DMS114 treated with DMSO at 0.1 percent for 48 hours (cell line): ENCODE data around the gene SLC49A3.
A peak's percentile ranks its signal among the peaks of the same experiment; 100 is the strongest.
"Not testable (repeated sequence)": the region's sequence is repeated elsewhere in the genome, so short reads cannot be mapped to it uniquely, and the experiment has no call there.

ENCODE experiments used
- DNase-seq: peaks from one replicate; lab custom pipeline; 2025; ENCODE audit not compliant: unreplicated experiment; lab: John Stamatoyannopoulos, UW

Gene SLC49A3

DNA sequence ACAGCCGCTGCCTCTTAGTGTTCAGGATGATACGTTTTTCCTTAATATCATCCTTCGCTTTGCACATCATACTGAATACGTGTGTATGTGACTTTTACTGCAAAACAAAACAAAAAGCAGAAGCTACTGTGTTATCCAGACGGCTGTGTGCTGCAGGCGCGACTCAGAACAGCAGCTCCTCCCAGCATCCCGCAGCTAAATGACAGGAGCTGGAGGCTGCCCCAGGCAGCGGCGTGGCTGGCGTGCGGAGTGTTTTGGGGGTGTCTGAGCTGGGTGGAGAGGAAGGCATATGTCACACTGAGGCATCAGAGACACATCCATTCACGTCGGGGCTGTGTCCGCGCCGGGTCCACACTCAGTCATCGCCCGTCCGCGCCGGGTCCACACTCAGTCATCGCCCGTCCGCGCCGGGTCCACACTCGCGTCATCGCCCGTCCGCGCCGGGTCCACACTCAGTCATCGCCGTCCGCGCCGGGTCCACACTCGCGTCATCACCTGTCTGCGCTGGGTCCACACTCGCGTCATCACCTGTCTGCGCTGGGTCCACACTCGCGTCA is 33.3 kb upstream of the SLC49A3 start:
- DNase-seq = no peak

DNA sequence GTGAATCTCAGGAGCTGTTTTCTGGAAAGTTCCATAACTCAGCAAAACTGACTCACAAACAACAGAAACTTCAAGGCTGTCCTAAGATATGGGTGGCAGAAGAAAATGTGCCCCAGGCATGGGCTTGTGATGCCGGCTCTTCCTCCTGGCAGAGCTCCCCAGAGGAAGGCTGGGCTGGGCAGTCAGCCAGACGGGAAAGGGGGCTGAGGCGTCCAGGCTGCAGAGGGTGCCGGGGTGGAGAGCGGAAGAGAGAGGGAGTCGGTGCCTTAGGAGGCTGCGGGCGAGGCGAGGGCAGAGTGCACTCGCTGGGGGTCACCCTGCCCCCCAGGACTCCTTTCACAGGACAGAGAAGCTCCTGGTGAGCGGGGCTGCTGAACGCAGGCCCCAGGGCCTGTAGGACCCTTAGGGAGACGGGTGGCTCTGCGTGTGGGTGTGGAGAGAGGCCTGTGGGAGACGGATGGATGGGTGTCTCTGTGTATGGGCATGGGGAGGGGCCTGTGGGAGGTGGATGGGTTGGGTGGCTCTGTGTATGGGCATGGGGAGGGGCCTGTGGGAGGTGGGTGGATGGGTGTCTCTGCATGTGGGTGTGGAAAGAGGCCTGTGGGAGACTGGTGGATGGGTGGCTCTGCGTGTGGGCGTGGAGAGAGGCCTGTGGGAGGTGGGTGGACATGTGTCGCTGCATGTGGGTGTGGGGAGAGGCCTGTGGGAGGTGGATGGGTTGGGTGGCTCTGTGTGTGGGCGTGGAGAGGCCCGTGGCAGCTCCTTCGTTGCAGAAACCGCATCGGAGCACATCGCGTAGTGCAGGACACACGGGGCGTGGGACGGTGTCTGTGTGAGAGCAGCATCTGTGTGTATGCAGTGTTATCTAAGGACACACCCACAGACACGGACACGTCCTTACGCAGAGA is 32.6 kb upstream of the SLC49A3 start:
- no peak for DNase-seq

DNA sequence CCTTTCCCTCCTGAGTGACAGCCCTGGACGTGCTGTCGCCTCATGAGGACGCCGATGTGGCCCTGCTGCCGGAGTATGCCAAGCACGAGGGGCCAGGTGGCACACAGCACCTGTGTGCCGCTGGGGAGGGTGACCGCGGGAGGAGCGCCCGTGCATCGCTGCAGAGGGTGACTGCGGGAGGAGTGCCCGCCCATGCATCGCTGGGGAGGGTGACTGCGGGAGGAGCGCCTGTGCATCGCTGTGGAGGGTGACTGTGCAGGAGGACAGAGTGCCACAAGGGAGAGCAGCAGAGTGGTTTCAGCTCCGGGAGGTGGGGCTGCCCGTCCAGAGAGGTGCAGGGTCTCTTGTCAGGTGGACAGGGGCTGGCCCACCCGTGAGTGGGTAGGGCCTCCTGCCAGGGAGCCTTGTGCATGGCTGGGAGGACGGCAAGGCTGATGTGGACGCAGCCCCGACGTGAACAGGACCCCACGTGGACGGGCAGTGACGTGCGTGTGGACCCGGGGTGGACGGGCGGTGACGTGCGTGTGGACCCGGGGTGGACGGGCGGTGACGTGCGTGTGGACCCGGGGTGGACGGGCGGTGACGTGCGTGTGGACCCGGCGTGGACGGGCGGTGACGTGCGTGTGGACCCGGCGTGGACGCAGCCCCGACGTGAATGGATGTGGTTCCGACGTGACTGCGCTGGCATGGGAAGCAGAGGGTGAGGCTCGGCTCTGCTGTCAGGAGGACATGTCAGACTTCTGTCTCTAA is 31.3 kb upstream of the SLC49A3 start:
- no peak for DNase-seq

DNA sequence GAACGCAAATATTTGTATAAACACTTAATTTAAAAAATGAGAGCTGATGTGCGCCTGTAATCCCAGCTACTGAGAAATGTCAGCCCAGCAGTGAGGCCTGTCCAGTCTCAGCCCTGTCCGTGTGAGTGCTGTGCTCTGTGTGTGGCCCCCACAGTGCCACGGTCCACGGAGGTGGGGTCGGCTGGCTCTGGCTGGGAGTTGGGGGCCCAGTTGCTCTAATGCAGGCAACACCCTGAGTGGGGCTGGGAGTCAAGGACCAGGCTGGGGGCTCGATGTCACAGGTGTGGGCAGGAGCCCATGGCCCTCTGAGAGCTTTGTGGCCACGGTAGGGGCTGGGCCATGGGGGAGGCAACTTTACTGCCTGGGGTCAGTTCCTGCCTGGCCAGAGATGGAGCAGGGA is 29.5 kb upstream of the SLC49A3 start:
- DNase-seq = no peak

DNA sequence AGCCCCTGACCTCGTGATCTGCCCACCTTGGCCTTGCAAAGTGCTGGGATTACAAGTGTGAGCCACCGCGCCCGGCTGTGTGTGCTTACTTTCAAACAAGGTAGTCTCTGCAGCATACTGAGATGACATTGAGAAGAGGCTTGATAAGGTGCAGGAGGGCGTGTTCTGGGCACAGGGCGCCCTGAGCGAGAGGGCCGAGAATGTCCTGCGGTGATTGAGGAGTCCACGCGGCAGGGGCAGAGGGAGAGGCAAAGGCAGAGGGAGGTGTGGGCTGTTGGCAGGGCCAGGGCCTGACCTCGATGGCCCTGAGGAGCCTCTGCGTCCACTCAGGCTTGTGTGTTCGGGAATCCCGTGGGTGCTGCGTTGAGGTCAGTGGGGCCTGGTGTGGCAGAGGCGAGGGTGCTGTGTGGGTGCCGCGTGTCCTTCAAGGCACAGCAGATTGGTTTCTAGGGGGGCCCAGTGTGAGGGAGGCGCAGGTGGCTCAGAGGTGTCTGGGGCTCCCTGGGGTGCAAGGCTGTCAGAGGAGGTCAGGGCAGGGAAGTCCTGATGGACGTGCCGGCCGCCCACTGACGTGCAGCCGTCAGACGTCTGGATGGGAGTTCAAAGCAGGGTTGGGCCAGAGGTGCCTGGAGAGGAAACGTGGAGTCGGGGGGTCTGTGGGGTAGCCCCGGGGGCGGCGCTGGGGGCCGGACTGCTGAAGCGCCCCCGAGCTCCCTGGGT is 28.8 kb upstream of the SLC49A3 start:
- DNase-seq = no peak

DNA sequence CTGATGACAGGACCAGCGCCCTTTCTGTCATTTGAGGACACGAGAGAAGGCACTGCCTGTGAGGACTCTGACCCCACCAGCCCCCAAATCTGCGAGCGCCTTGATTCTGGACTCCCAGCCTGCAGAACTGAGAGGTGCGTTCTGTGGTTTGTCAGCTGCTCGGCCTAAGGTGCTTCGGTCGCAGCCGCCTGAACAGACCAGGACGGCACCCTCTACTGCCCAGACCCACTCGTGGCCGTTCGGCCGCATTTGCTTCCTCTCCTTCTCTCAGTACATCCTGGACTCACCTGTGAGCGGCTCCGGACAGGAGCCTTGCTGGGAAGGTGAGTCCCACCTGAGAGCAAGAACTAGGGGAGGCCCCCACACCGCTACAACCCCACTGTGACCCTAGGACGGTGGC is 25.1 kb upstream of the SLC49A3 start:
- DNase-seq = no peak

DNA sequence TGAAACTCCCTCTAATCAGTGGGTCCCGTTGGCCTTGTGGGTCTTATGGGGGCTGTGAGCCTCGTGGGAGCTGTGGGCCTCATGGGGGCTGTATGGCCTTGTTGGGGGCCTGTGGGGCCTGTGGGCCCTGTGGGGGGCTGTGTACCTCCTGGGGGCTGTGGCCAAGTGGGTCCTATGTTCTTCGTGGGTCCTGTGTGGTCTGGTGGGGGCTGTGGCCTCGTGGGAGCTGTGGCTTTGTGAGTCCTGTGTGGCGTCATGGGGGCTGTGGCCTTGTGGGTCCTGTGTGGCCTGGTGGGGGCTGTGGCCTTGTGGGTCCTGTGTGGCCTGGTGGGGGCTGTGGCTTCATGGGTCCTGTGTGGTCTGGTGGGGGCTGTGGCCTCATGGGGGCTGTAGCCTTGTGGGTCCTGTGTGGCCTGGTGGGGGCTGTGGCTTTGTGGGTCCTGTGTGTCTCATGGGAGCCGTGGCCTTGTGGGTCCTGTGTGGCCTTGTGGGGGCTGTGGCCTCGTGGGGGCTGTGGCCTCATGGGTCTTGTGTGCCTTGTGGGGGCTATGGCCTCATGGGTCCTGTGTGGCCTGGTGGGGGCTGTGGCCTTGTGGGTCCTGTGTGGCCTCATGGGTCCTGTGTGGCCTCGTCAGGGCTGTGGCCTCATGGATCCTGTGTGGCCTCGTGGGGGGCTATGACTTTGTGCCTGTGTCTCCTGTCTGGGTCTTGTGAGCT is 24.1 kb upstream of the SLC49A3 start:
- no peak for DNase-seq

DNA sequence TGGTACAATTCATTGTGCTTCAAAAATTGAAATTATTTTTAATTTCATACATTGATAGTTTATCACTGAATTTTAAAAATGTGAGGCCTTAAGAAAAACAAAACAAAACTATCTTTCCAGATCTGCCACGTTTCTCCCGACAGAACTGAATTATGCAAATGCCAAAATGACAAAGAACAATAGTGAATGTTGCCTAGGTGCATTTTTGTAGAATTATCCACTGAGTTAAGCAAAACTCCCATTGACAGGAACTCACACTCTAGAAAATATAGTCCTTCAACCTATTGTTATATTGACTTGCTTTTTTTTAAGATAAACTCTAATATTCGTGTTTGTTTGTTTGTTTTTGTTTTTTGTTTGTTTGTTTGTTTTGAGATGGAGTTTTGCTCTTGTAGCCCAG is 23.1 kb upstream of the SLC49A3 start:
- DNase-seq = no peak

DNA sequence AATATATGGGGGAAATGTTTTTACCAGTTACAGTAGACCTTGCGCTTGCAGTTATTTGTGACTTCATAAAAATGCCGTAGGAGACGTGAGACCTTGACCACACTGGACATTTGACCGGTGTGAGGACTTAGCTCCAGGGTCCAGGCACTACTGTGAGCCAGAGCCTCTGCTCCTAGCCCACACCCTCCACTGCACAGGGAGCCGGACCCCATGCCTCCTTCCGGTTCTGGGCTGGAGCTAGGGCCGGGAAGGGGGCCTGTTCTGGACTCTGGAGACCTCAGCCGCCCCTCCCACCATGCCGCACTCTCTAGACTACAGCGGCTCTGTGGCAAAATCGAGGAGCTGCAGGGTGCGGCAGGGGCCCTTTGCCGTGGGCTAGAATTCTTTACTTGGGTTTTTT is 22.0 kb upstream of the SLC49A3 start:
- DNase-seq = no peak

DNA sequence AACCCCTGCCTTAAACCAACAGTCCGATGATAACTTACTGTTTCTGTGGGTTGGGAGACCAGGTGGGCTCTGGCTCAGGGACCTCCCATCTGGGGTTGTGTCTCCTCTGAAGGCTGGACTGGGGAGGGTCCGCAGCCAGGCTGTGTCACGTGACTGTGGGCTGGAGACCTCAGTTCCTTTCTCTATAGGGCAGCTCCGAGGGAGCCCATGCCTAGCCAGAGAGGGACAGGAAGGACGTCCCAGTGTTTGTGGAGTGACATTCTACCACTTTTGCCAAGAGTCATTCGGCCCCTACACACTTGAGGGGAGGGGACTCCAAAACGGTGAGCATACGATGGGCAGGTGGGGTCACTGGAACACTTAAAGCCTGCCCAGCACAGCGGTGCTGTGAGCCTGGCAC is 21.2 kb upstream of the SLC49A3 start:
- DNase-seq = no peak

DNA sequence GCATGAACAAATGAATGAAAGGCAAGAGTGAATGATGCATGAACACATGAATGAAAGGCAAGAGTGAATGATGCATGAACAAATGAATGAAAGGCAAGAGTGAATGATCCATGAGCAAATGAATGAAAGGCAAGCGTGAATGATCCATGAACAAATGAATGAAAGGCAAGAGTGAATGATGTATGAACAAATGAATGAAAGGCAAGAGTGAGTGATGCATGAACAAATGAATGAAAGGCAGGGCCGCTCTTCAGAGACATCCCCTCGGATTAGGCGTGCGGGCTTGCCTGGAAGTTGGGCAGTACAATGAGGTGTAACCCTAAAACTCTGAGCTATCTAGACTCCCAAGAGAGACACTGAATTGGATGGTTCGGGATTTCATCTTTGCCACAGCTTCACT is 20.4 kb upstream of the SLC49A3 start:
- no peak for DNase-seq

DNA sequence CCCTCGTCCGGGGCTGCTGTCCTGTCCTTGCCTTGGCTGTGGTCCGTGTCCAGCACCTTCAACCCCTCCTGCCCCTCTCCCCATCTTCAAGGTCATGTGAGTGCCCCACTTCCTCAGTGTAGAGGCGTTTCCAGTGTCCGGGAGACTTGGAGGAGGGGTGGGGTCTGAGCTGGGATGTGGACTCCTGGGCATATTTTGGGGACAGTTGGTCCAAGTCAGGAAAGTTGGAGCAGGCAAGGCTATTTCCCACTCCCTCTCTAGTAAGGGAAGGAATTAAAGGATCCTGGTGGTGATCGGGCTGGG is 19.6 kb upstream of the SLC49A3 start:
- no peak for DNase-seq

DNA sequence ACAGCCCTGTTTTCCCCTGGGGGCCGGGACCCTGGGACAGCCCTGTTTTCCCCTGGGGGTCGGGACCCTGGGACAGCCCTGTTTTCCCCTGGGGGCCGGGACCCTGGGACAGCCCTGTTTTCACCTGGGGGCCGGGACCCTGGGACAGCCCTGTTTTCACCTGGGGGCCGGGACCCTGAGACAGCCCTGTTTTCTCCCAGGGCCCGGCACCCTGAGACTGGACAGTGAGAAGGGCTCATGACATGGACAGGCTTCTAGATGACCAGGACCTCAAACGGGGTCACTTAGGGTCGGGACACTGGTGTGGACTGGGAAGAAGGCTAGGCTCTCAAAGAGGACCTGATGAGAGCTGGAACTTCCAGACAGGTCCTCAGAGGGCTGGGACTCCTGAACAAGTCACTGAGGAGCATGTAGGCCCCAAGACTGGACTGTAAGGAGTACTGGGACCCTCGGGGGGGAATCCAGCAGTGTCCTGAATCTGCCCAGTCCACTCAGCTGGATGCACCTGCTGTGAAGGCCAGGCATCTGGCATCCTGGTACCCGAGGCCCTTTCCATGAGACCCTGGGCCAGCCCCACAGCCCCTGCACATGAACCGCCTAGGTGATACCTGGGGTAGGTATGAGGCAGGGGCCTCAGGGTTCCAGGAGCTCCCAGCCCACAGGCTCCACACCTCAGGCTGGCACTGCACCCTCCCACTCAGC is 19.1 kb upstream of the SLC49A3 start:
- no peak for DNase-seq

DNA sequence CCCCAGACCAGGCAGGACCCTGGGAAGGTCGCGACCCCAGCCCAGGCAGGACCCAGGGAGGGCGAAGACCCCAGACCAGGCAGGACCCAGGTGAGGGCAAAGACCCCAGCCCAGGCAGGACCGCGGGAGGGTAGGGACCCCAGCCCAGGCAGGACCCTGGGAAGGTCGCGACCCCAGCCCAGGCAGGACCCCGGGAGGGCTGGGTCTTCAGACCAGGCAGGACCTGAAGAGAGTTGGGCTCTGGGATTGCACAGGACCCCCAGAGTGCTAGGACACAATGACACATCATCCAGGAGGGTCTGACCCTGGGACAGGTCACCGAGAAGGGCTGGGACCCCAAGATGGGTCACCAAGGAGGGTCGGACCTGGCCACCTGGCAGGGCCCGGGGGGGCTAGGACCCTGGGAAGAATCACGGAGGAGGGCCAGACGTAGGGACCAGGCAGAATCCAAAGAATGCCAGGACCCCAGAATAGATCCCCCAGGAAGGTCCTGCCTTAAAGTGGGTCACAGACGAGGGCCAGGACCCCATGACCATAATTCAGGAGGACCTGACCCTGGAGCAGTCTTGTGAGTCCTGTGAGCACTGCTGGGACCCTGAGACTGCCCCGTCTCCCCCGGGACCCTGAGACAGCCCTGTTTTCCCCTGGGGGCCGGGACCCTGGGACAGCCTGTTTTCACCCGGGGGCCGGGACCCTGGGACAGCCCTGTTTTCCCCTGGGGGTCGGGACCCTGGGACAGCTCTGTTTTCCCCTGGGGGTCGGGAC is 18.1 kb upstream of the SLC49A3 start:
- no peak for DNase-seq

DNA sequence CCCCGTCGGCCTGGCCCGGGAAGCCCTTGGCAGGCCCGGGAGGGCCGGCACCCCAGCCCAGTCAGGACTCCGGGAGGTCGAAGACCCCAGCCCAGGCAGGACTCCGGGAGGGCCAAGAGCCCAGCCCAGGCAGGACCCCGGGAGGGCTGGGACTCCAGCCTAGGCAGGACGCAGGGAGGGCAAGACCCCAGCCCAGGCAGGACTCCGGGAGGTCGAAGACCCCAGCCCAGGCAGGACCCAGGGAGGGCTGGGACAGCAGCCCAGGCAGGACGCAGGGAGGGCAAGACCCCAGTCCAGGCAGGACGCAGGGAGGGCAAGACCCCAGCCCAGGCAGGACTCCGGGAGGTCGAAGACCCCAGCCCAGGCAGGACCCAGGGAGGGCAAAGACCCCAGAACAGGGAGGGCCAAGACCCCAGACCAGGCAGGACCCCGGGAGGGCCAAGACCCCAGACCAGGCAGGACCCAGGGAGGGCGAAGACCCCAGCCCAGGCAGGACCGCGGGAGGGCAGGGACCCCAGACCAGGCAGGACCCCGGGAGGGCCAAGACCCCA is 17.2 kb upstream of the SLC49A3 start:
- not testable (repeated sequence) for DNase-seq

DNA sequence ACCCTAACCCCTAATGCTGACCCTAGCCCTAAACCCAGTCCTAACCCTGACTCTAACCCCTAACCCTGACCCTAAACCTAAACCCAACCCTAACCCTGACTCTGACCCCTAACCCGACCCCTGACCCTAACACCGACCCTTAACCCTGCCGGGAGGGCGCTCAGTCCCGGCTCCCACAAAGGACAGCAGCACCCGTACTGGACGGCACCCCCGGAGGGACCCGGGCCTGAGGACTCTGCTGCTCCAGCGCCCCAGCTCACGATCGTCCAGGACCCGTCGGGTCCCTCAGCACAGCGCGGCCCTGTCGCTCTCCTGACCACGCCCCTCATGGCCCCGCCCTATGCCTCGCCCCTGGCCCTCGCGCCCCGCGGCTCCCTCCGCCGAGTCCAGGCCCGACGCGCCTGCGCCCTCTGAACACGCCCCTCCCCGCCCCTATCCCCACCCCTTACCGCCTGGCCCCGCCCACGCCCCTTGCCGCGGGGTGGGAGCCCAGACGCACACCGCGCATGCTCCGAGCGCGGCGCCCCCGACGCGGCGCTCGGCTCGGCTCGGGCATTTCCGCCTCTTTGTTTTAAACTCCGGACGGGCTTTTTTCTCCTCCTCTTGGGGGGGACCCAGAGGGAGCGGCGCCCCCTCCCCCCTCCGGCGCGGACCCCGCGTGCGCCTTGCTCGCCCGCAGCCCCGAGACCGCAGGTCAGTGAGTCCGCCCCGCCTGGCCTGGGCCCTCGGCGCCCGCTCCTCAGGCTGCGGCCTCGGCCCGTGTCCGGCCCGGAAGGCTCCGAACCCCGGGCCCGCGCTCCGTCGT is 16.5 kb upstream of the SLC49A3 start, which contains the start of gene PCGF3:
Gene PCGF3, plus strand, starts transcription at position 555 of the 805 bp plus-strand sequence. CDS start 27,849 bp downstream, outside the sequence.
- DNase-seq = peak; percentile 78

DNA sequence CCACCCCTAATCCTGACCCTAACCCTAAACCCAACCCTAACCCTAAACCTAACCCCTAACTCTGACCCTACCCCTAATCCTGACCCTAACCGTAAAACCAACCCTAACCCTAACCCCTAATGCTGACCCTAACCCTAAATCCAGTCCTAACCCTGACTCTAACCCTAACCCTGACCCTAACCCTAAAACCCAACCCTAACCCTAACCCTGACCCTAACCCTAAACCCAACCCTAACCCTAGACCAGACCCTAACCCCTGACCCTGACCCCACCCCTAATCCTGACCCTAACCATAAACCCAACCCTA is 16.0 kb upstream of the SLC49A3 start:
- DNase-seq = no peak

DNA sequence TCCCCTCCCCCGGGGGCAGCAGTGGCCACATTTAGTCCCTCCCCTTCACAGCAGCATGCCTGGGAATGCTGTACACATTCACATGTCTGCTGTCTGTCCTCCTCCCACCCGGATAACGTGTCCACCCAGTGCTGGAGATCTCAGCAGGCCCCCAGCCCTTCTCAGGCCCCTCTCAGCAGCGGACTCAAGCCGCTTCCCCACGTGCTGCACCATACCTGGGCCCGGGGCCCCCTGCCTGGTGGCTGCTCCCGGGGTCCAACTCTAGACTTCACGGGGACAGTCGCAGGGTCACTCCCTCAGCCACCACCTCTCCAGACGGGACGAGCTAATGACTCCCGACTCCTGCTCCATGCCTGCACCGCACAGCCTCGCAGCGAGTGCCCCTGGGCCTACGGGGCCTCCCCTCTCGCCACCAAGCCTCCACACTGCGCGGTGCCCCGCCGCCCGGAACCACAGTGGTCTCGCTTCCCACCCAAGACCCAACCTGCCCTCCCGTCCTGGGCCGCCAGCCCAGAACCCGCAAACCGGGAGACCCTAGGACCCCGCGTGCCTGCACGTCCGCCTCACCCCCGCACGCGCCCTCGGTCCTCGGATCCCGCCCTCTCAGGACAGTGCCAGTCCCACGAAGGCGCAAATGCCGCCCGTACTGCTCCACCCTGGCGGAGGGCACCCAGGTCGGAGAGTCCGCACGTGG is 15.4 kb upstream of the SLC49A3 start:
- no peak for DNase-seq
